Spleen (tissue), 7 donors: ENCODE data around the gene CDC42BPA.

Experiments
- CTCF ChIP-seq, 11 experiments: fragments of 200-600 bp in 7 of 11; fragments of 450-650 bp in 4 of 11; sonication (generic) in 4 of 11; IDR thresholded peaks in 8 of 11; conservative IDR thresholded peaks in 3 of 11; 1 replicate in 7 of 11; 2 replicates in 4 of 11; pipeline versions ENCODE4 v1.4.0 to v1.8.0; 2016 to 2021; ENCODE audit warnings: antibody characterized with exemption in 11 of 11, inconsistent platforms in 4 of 11, mild to moderate bottlenecking in 1 of 11
- POLR2A ChIP-seq, 3 donors: fragments of 450-650 bp; IDR thresholded peaks; one replicate each; pipeline ENCODE4 v1.5.1; 2017; ENCODE audit warnings: antibody characterized with exemption in 3 of 3, mild to moderate bottlenecking in 1 of 3
- POLR2AphosphoS5 ChIP-seq, 3 donors: sonication (generic); formaldehyde crosslinking; IDR thresholded peaks; one replicate each; pipeline ENCODE4 v1.5.1; 2017; ENCODE audit warnings: antibody characterized with exemption in 3 of 3
- donor health status: DM: no; HTN: no; CAD: no; lungs with moderate emphysema.
- donor health status: DM: no; HTN: no; CAD: no.
- donor health status: DM: no; HTN: no; CAD: no.

GRCh38 chr1:226954777-226955176 lies 363.5 kb downstream of the CDC42BPA start:
- TF ChIP-seq POLR2A (IDR thresholded peaks at IDR 0.05) (no peak), CTCF (IDR thresholded peaks at IDR 0.05 in 8 of 11, conservative IDR thresholded peaks at IDR 0.05 in 3 of 11) (no peak), POLR2AphosphoS5 (IDR thresholded peaks at IDR 0.05) (no peak)
